ENCODE measurements around the gene SNAPIN. TPM values are rescaled to one million over a fixed set of nuclear protein-coding genes. Genes with fewer than 3 reads are reported as not detected.

The SNAPIN gene
- total and polyA plus RNA-seq, 9 of the 15 experiments (the other 6 are each of a cell fraction or from before 2014, with no cell fraction given) = 11.2 to 43.9 (median 32.3) TPM

DNA sequence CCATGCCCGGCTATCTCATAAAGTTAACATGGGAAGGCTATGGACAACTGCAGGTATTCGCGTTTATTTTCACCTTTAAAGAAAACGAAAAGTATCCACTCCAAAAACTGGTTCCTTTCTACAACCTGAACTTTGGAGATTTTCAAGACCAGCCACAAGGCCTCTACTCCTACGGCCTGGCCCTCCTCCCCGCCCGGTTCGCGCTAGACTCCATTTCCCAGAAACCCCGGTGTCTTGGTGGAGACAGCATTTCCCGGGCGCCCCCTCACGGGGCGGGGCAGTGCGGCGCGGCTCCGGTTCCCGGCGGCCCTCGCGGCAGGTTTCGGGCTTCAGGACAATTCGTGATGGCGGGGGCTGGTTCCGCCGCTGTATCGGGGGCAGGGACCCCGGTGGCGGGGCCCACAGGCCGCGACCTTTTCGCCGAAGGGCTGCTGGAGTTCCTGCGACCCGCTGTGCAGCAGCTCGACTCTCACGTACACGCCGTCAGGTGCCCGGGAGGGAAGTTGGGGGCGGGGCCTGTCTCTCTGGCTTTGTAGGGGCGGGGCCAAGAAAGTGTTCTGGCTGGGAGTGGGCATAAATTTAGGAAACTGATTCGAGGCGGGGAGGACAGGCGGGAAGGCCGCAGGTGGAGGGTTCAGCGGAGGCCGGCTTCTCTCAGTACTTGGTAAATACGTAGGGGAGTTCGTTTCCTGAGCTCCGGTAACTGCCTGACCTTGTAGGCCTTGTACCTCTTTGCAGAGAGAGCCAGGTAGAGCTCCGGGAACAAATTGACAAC lies at the start of gene SNAPIN (continued):
- TF ChIP-seq SUPT5H (IDR thresholded peaks at IDR 0.05) (peak; percentile 86), CXXC5 (CRISPR knock-in tag; IDR thresholded peaks at IDR 0.05) (peak; percentile 80), ZEB2 (IDR thresholded peaks at IDR 0.05) (no peak), RBFOX2 (IDR thresholded peaks at IDR 0.05; ENCODE audit: low read depth, low read length) (peak; percentile 94), ZNF830 (CRISPR knock-in tag; IDR thresholded peaks at IDR 0.05) (no peak), MTA3 (IDR thresholded peaks at IDR 0.05; ENCODE audit: borderline replicate concordance) (no peak; the same call in 1 of the 2 replicates), ZNF311 (CRISPR knock-in tag; IDR thresholded peaks at IDR 0.05) (no peak), DMBX1 (CRISPR knock-in tag; IDR thresholded peaks at IDR 0.05; ENCODE audit: borderline replicate concordance) (no peak), NFRKB (IDR thresholded peaks at IDR 0.05; ENCODE audit: low read depth) (peak; percentile 64; the same call in 1 of the 2 replicates), ZNF121 (CRISPR knock-in tag; conservative IDR thresholded peaks at IDR 0.05) (no peak), ZNF165 (CRISPR knock-in tag; IDR thresholded peaks at IDR 0.05; ENCODE audit: borderline replicate concordance) (no peak), ZNF140 (CRISPR knock-in tag; IDR thresholded peaks at IDR 0.05) (no peak), HDAC2 (IDR thresholded peaks at IDR 0.05) (no peak), MTF1 (CRISPR knock-in tag; IDR thresholded peaks at IDR 0.05; ENCODE audit: borderline replicate concordance) (no peak), RFX1 (IDR thresholded peaks at IDR 0.05) (no peak), U2AF1 (optimal IDR thresholded peaks at IDR 0.05; ENCODE audit: low read depth, low read length) (no peak), ZNF507 (tag; conservative IDR thresholded peaks at IDR 0.05) (no peak), NR2C2 (CRISPR knock-in tag; IDR thresholded peaks at IDR 0.05) (0 out of 2 replicates have a peak, but pooled peaks have one; percentile 43), NR2C2 (tag; IDR thresholded peaks at IDR 0.05) (peak; percentile 94), ELF2 (CRISPR knock-in tag; IDR thresholded peaks at IDR 0.05) (no peak), SAFB2 (IDR thresholded peaks at IDR 0.05; ENCODE audit: borderline replicate concordance, low read depth, low read length, severe bottlenecking) (no peak), ZNF707 (CRISPR knock-in tag; conservative IDR thresholded peaks at IDR 0.05) (no peak)
- TF ChIP-seq, protein P1, sequence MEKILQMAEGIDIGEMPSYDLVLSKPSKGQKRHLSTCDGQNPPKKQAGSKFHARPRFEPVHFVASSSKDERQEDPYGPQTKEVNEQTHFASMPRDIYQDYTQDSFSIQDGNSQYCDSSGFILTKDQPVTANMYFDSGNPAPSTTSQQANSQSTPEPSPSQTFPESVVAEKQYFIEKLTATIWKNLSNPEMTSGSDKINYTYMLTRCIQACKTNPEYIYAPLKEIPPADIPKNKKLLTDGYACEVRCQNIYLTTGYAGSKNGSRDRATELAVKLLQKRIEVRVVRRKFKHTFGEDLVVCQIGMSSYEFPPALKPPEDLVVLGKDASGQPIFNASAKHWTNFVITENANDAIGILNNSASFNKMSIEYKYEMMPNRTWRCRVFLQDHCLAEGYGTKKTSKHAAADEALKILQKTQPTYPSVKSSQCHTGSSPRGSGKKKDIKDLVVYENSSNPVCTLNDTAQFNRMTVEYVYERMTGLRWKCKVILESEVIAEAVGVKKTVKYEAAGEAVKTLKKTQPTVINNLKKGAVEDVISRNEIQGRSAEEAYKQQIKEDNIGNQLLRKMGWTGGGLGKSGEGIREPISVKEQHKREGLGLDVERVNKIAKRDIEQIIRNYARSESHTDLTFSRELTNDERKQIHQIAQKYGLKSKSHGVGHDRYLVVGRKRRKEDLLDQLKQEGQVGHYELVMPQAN (IDR thresholded peaks at IDR 0.05; ENCODE audit: borderline replicate concordance) = no peak; the same call in 1 of the 2 replicates
- TF ChIP-seq, protein P2, sequence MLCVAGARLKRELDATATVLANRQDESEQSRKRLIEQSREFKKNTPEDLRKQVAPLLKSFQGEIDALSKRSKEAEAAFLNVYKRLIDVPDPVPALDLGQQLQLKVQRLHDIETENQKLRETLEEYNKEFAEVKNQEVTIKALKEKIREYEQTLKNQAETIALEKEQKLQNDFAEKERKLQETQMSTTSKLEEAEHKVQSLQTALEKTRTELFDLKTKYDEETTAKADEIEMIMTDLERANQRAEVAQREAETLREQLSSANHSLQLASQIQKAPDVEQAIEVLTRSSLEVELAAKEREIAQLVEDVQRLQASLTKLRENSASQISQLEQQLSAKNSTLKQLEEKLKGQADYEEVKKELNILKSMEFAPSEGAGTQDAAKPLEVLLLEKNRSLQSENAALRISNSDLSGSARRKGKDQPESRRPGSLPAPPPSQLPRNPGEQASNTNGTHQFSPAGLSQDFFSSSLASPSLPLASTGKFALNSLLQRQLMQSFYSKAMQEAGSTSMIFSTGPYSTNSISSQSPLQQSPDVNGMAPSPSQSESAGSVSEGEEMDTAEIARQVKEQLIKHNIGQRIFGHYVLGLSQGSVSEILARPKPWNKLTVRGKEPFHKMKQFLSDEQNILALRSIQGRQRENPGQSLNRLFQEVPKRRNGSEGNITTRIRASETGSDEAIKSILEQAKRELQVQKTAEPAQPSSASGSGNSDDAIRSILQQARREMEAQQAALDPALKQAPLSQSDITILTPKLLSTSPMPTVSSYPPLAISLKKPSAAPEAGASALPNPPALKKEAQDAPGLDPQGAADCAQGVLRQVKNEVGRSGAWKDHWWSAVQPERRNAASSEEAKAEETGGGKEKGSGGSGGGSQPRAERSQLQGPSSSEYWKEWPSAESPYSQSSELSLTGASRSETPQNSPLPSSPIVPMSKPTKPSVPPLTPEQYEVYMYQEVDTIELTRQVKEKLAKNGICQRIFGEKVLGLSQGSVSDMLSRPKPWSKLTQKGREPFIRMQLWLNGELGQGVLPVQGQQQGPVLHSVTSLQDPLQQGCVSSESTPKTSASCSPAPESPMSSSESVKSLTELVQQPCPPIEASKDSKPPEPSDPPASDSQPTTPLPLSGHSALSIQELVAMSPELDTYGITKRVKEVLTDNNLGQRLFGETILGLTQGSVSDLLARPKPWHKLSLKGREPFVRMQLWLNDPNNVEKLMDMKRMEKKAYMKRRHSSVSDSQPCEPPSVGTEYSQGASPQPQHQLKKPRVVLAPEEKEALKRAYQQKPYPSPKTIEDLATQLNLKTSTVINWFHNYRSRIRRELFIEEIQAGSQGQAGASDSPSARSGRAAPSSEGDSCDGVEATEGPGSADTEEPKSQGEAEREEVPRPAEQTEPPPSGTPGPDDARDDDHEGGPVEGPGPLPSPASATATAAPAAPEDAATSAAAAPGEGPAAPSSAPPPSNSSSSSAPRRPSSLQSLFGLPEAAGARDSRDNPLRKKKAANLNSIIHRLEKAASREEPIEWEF (CRISPR knock-in tag; IDR thresholded peaks at IDR 0.05) = no peak

All from K562 (cell line).